CD4-positive, alpha-beta T cell (primary cell): ENCODE measurements around the gene VPS4B. TPM values are rescaled to one million over a fixed set of nuclear protein-coding genes. Genes with fewer than 3 reads are reported as not detected.

Source experiments
- ATAC-seq: fragments of 200-7000 bp; cut with Tn5 transposase; one replicate; pipeline ENCODE4 v1.10.0; 2022; ENCODE audit warnings: mild to moderate bottlenecking; ENCODE audit not compliant: poor library complexity
- CTCF ChIA-PET: fragments of 350-600 bp; sonication (Branson Sonifier 250); formaldehyde crosslinking; loops from one replicate; lab custom pipeline; 2021; ENCODE audit warnings: antibody characterized with exemption, inconsistent platforms; lab: Charles Lee
- POLR2A ChIA-PET: fragments of 350-600 bp; sonication (Branson Sonifier 250); formaldehyde crosslinking; loops from one replicate; lab custom pipeline; 2021; ENCODE audit warnings: antibody characterized with exemption, inconsistent platforms; lab: Charles Lee
- DNase-seq, 14 experiments: peaks; one replicate each; pipeline ENCODE4 v3.0.0-alpha.2; 2013 to 2020; ENCODE audit warnings: mixed read lengths in 2 of 14
- H3K27ac ChIP-seq, 2 donors: one replicate each; pipeline versions ENCODE4 v1.5.1 to v1.7.0; 2013; ENCODE audit warnings: low read length in 2 of 2, low read depth in 1 of 2, mild to moderate bottlenecking in 1 of 2
- H3K27me3 ChIP-seq, 2 experiments: 1 replicate in 1 of 2; 2 replicates in 1 of 2; pipeline versions ENCODE4 v1.6.1 to v1.7.0; 2013; ENCODE audit warnings: low read length in 2 of 2, control low read depth in 1 of 2, mild to moderate bottlenecking in 1 of 2, moderate library complexity in 1 of 2; ENCODE audit not compliant: insufficient read depth in 2 of 2, control insufficient read depth in 1 of 2
- H3K36me3 ChIP-seq: one replicate; pipeline ENCODE4 v1.6.1; 2013; ENCODE audit warnings: low read length, control low read depth; ENCODE audit not compliant: insufficient read depth
- H3K4me1 ChIP-seq: one replicate; pipeline ENCODE4 v1.6.1; 2013; ENCODE audit warnings: low read length, control low read depth; ENCODE audit not compliant: insufficient read depth
- H3K4me3 ChIP-seq: one replicate; pipeline ENCODE4 v1.5.1; 2013; ENCODE audit warnings: mild to moderate bottlenecking, low read length, moderate library complexity
- H3K9me3 ChIP-seq, 2 experiments: 1 replicate in 1 of 2; 2 replicates in 1 of 2; pipeline versions ENCODE4 v1.6.1 to v1.7.0; 2013; ENCODE audit warnings: low read length in 2 of 2, mild to moderate bottlenecking in 2 of 2, control low read depth in 1 of 2, moderate library complexity in 1 of 2; ENCODE audit not compliant: control insufficient read depth in 1 of 2, insufficient read depth in 1 of 2
- H3K27ac Mint-ChIP-seq: one replicate; pipeline ENCODE4 v1.8.0; 2020; ENCODE audit warnings: mixed read lengths
- H3K27me3 Mint-ChIP-seq: one replicate; pipeline ENCODE4 v1.8.0; 2021; ENCODE audit warnings: mixed read lengths
- H3K36me3 Mint-ChIP-seq: one replicate; pipeline ENCODE4 v1.8.0; 2021; ENCODE audit warnings: low read depth, mixed read lengths
- H3K4me1 Mint-ChIP-seq: one replicate; pipeline ENCODE4 v1.8.0; 2021; ENCODE audit warnings: low read depth, mixed read lengths
- H3K4me3 Mint-ChIP-seq: one replicate; pipeline ENCODE4 v1.8.0; 2020; ENCODE audit warnings: mild to moderate bottlenecking, mixed read lengths
- H3K9me3 Mint-ChIP-seq: one replicate; pipeline ENCODE4 v1.8.0; 2020; ENCODE audit warnings: mixed read lengths
- CTCF ChIP-seq: fragments of 200-600 bp; IDR thresholded peaks from one replicate; pipeline ENCODE4 v1.8.0; 2022; ENCODE audit warnings: antibody characterized with exemption, mild to moderate bottlenecking
- intact Hi-C, 2 experiments: fragments of 100-400 bp; cut with DNase I in 1 of 2; cut with micrococcal nuclease in 1 of 2; formaldehyde crosslinking; loops; one replicate each; pipeline versions ENCODE4 v1.15.1 to v1.9.0; 2023 to 2025; cut with DNase I, micrococcal nuclease
- polyA plus RNA-seq, 2 donors: library from polyadenylated mRNA; unstranded; fragments of 120-200 nt; gene quantifications; one replicate each; pipeline ENCODE4 v1.2.1, GENCODE V29; 2013
- total RNA-seq, 174 experiments: library from RNA in 2 of 174; stranded (reverse) in 2 of 174; gene quantifications; one replicate each; pipeline ENCODE4 v1.2.3 and lab custom pipeline; 2021 to 2026

Gene VPS4B
- total RNA-seq (10 to 100 TPM; 46.0 to 50.8 TPM), total RNA-seq (lab: John Stamatoyannopoulos, UW) (67.6 to 174 (median 113) reads per million in 172 experiments)
- polyA plus RNA-seq (2013, experiment 1 of 2), result 47.8 TPM
- polyA plus RNA-seq (2013, experiment 2 of 2), result 50.4 TPM

DNA sequence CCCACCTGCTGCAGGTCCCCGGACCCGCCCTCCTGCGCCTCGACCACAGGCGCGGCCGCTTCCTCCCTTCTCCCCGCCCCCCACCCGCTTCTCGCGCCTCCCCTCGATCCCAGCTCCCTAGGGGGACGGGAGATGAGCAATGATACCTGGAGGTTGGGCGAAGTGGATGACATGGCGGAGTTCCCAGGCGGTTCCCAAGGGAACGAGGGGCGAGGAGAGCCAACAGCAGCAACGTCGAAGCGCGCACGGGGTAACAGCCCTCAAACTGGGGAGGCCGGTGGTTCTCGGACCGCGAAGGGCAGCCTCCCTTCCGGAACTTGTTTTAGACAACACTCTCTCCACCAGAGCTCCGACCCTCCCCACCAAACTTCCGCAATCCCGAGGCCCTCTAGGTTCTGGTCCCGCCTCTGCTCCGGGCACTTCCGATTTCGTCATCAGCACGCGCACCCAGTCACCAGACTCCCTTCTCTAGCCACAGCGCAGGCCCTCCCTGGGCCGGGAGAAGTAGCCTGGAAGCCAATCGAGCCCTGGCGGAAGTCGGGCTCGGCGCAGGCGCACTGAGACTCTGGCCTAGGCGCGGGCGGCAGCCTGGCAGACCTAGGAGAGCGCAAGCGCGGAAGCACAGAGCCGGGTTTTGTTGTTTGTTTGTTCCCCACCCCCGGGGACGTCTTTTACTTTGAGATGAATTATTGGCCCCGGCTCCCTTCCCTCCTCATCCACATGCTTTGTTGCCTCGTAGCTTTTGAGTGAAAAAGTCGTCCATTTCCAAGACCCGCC is at the start of gene VPS4B:
VPS4B (minus strand) TSS at position 390 of the 777 bp plus-strand sequence; CDS start at position 173, 217 bp downstream.
- no peaks in the 10 kb centered on the region for H3K9me3 Mint-ChIP-seq
- Histone ChIP-seq H3K27me3 (no peaks in the 10 kb centered on the region), H3K36me3 (peaks cover 22% of the 10 kb centered on the region), H3K4me1 (peaks cover 42% of the 10 kb centered on the region), H3K27ac (peak within 1 kb of the TSS; percentile 84 to 93), H3K4me3 (peak within 1 kb of the TSS; percentile 83), H3K9me3 (no peaks in the 10 kb centered on the region)
- TF ChIP-seq CTCF, result no peak
- intact Hi-C loops, result loop anchor here (1.0 to 10.0 kb wide), 11 partner anchors 55 to 1235 kb away; partner anchors contain the start of genes SERPINB8 (in 2 of the 2), BCL2 (in 1 of the 2), KDSR (in 1 of the 2) and PHLPP1 (in 1 of the 2)
- peaks cover 8% of the 10 kb centered on the region for H3K27me3 Mint-ChIP-seq
- H3K27ac Mint-ChIP-seq, result peak within 1 kb of the TSS; percentile 95
- DNase-seq (peak; percentile 98 to 100 (median 99)), ATAC-seq (peak; percentile 92)
- CTCF ChIA-PET, result interaction anchor here (1.0 to 1.1 kb wide), 2 partner anchors 11 to 17 kb away, joined by 4 to 8 read pairs; no protein-coding TSS in a partner anchor
- H3K36me3 Mint-ChIP-seq, result peaks cover 18% of the 10 kb centered on the region
- peak within 1 kb of the TSS; percentile 96 for H3K4me3 Mint-ChIP-seq
- peaks cover 25% of the 10 kb centered on the region for H3K4me1 Mint-ChIP-seq
- POLR2A ChIA-PET, result interaction anchor here (0.6 to 3.1 kb wide), 18 partner anchors 12 to 899 kb away, joined by 3 to 46 read pairs (median 4); partner anchors contain the start of genes KDSR, PHLPP1 and ZCCHC2

DNA sequence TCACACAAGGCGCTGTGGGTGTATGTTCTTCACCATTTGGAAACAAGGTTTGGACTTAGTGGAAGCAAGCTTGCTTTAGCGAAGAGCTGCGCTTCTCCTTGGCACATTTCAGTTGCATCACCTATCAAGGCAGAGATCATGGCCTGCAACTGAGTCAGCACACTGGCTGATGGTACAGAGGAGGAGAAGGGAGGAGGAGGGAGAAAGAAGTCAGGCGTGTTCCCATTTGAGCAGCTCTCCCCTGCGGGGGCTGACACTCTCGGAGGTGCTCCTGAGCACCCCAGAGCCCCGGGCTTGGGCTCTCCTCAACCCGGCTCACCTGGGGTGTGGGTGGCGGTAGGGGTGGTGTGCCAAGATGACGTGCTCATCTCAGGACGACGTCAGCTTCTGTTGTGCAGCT is 48.5 kb upstream of the VPS4B start:
- CTCF ChIA-PET, result no interaction called here
- no peak for TF ChIP-seq CTCF
- no peak for ATAC-seq
- no peaks in the 10 kb centered on the region for H3K4me1 Mint-ChIP-seq
- H3K9me3 Mint-ChIP-seq, result no peaks in the 10 kb centered on the region
- no peaks in the 10 kb centered on the region for H3K4me1 ChIP-seq
- H3K4me3 ChIP-seq, result no peak overlapping the region
- POLR2A ChIA-PET, result no interaction called here
- no peak for DNase-seq
- H3K4me3 Mint-ChIP-seq, result no peak overlapping the region
- H3K27me3 Mint-ChIP-seq, result peaks cover 21% of the 10 kb centered on the region
- intact Hi-C loops, result no loop called here
- H3K9me3 ChIP-seq, result no peaks in the 10 kb centered on the region
- H3K27ac ChIP-seq, result no peak overlapping the region
- H3K36me3 ChIP-seq, result no peaks in the 10 kb centered on the region
- H3K36me3 Mint-ChIP-seq, result no peaks in the 10 kb centered on the region
- no peak overlapping the region for H3K27ac Mint-ChIP-seq
- peaks cover 0 to 3% of the 10 kb centered on the region in 2 experiments for H3K27me3 ChIP-seq

GRCh38 chr18:63468575-63468974 is 46.3 kb upstream of the VPS4B start:
- Mint-ChIP-seq H3K27ac (no peak overlapping the region), H3K27me3 (peaks cover 31% of the 10 kb centered on the region), H3K4me1 (no peaks in the 10 kb centered on the region), H3K36me3 (no peaks in the 10 kb centered on the region), H3K9me3 (no peaks in the 10 kb centered on the region), H3K4me3 (no peak overlapping the region)
- CTCF ChIA-PET, result no interaction called here
- DNase-seq (no peak), ATAC-seq (no peak)
- Histone ChIP-seq H3K27ac (no peak overlapping the region), H3K27me3 (peaks cover 0 to 3% of the 10 kb centered on the region in 2 experiments), H3K4me1 (no peaks in the 10 kb centered on the region), H3K4me3 (no peak overlapping the region), H3K36me3 (no peaks in the 10 kb centered on the region), H3K9me3 (no peaks in the 10 kb centered on the region)
- POLR2A ChIA-PET, result no interaction called here
- TF ChIP-seq CTCF, result no peak
- intact Hi-C loops, result no loop called here
